ACC112 (cell line): ENCODE data around the gene CHMP1A.

Experiments used
- H2AFZ ChIP-seq: fragments of 200-600 bp; sonication (generic); one replicate; pipeline ENCODE4 v1.6.0; 2017; ENCODE audit warnings: antibody characterized with exemption, low read length; ENCODE audit not compliant: unreplicated experiment
- H3K27ac ChIP-seq: fragments of 200-600 bp; sonication (generic); 2 replicates; pipeline ENCODE4 v1.5.1; 2014; ENCODE audit warnings: low read depth, mild to moderate bottlenecking, antibody characterized with exemption, low read length, moderate library complexity
- H3K27me3 ChIP-seq: fragments of 200-600 bp; sonication (generic); 2 replicates; pipeline ENCODE4 v1.6.1; 2014; ENCODE audit warnings: mild to moderate bottlenecking, antibody characterized with exemption, low read length, moderate library complexity, mixed read lengths; ENCODE audit not compliant: insufficient read depth
- H3K36me3 ChIP-seq: fragments of 200-600 bp; sonication (generic); 2 replicates; pipeline ENCODE4 v1.6.1; 2016; ENCODE audit warnings: mild to moderate bottlenecking, antibody characterized with exemption, low read length, moderate library complexity, mixed read lengths; ENCODE audit not compliant: insufficient read depth
- H3K4me1 ChIP-seq: fragments of 200-600 bp; sonication (generic); one replicate; pipeline ENCODE4 v1.6.1; 2016; ENCODE audit warnings: low read length, mixed read lengths; ENCODE audit not compliant: insufficient read depth, unreplicated experiment, control insufficient read depth
- H3K4me3 ChIP-seq: fragments of 200-600 bp; sonication (generic); 2 replicates; pipeline ENCODE4 v1.5.1; 2014; ENCODE audit warnings: mild to moderate bottlenecking, low read depth, low read length
- H3K79me2 ChIP-seq: fragments of 200-600 bp; sonication (generic); one replicate; pipeline ENCODE4 v1.6.0; 2016; ENCODE audit warnings: low read length; ENCODE audit not compliant: control insufficient read depth, unreplicated experiment, insufficient read depth

Gene CHMP1A

DNA sequence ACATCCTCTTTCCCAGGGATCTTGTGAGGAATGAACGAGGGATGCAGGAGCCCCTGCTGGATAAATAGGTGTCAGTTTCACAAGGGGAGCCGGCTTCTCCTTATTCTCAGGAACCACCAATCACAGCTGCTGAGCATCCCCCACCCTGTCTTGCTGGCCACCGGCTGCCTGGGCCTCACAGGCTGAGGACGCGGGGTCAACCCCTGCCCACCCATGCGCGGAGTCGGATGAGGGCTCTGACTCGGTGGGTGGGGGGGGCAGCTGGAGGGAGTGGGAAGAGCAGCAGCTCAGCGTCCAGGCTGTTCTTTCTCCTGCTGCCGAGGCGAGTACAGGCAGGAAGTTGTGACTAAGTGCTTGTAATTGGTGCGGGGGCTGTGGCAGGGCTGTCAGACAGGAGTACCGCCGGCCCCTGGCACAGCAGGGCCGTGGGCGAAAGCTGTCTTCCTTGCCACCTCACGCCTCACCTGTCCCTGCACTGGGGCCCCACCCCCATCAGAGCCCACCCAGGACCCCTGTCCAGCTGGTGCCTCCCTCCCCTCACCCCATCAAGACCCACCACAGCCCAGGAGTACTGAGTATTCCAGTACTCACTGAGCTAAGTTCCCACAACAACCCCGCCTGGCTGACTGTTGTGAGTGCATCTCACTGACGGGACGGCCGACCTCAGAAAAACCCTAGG is 55.1 kb downstream of the CHMP1A start:
- H3K27ac ChIP-seq = peak overlapping the region; percentile 66

DNA sequence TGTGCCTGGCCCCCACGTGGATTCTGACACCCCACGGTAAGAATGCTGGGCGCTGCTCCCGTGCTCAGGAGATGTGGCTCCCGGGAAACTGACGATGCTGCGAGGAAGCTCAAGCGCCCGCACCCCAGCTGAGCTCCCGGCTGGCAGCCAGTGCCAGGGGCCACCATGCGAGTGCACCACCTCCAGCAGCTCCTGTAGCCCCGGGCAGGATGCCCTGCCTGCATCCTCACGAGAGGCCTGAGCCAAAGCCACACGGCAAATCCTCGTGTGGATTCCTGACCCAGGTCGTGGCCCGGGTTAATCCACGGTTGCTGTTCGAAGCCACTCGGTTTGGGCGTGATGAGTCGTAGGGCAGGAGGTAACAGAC is 55.6 kb downstream of the CHMP1A start:
- no peaks in the 10 kb centered on the region for H3K27me3 ChIP-seq
- H2AFZ ChIP-seq = peak overlapping the region; percentile 26
- H3K4me3 ChIP-seq = peak overlapping the region; percentile 16; the same call in 1 of the 2 replicates
- H3K36me3 ChIP-seq = no peaks in the 10 kb centered on the region
- no peaks in the 10 kb centered on the region for H3K79me2 ChIP-seq
- peak overlapping the region; percentile 66 for H3K27ac ChIP-seq
- peaks cover 16% of the 10 kb centered on the region for H3K4me1 ChIP-seq

More for the DNA sequence above, 55.1 kb downstream of the CHMP1A start:
- H3K4me1 ChIP-seq = peaks cover 16% of the 10 kb centered on the region
- peak overlapping the region; percentile 26 for H2AFZ ChIP-seq
- H3K79me2 ChIP-seq = no peaks in the 10 kb centered on the region
- H3K4me3 ChIP-seq = peak overlapping the region; percentile 26
- no peaks in the 10 kb centered on the region for H3K36me3 ChIP-seq
- H3K27me3 ChIP-seq = no peaks in the 10 kb centered on the region

- no peak overlapping the region for H3K27ac ChIP-seq
- no peaks in the 10 kb centered on the region for H3K27me3 ChIP-seq
- no peak overlapping the region for H3K4me3 ChIP-seq
- no peak overlapping the region for H2AFZ ChIP-seq
- peaks cover 16% of the 10 kb centered on the region for H3K4me1 ChIP-seq
- no peaks in the 10 kb centered on the region for H3K79me2 ChIP-seq
- peaks cover 2% of the 10 kb centered on the region; the same call in 1 of the 2 replicates for H3K36me3 ChIP-seq
Observed at GRCh38 chr16:89600956-89601355, 56.6 kb downstream of the CHMP1A start.

DNA sequence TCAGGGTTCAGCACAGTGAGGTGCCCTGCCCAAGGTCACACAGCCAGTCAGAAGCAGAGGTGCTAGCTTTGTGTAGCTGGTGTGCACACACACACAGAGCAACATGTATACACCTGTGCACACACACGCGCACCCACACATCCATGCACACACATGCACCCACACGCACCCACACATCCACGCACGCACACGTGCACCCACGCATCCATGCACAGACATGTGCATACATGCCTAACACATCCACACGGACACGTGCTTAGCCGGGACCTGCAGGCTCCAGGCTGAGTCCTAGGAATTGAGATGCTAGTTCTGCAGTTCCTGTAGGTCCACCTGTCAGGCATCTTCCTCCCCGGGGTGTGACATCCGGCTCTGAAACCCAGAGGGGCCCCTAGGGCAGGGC is 57.1 kb downstream of the CHMP1A start:
- H3K27ac ChIP-seq = no peak overlapping the region

DNA sequence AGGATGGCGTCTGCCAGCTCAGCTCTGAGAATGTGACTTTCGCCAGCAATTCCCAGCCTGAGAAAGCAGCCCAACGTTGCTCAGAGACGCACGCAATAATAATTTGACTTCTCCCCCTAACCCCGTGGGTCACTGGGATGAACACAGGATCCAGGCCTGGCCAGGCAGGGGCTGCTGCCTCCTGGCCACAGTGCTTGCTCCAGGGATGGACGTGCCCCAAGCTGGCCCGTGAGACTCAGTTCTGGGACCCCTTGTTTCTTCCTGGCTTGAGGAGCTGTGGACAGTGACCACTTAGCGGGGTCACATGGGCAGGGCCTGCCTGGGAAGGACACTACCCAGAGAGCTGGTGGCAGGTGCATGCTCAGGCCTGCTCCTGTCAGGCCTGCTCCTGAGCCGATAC is 57.6 kb downstream of the CHMP1A start:
- H3K27me3 ChIP-seq = no peaks in the 10 kb centered on the region
- H3K36me3 ChIP-seq = peaks cover 5% of the 10 kb centered on the region; the same call in 1 of the 2 replicates
- H3K4me3 ChIP-seq = no peak overlapping the region
- H3K27ac ChIP-seq = no peak overlapping the region
- H3K4me1 ChIP-seq = peaks cover 16% of the 10 kb centered on the region
- no peak overlapping the region for H2AFZ ChIP-seq
- no peaks in the 10 kb centered on the region for H3K79me2 ChIP-seq

More for the DNA sequence above, 57.1 kb downstream of the CHMP1A start:
- peaks cover 16% of the 10 kb centered on the region for H3K4me1 ChIP-seq
- no peaks in the 10 kb centered on the region for H3K27me3 ChIP-seq
- no peak overlapping the region for H2AFZ ChIP-seq
- no peak overlapping the region for H3K4me3 ChIP-seq
- H3K79me2 ChIP-seq = no peaks in the 10 kb centered on the region
- H3K36me3 ChIP-seq = peaks cover 5% of the 10 kb centered on the region; the same call in 1 of the 2 replicates

DNA sequence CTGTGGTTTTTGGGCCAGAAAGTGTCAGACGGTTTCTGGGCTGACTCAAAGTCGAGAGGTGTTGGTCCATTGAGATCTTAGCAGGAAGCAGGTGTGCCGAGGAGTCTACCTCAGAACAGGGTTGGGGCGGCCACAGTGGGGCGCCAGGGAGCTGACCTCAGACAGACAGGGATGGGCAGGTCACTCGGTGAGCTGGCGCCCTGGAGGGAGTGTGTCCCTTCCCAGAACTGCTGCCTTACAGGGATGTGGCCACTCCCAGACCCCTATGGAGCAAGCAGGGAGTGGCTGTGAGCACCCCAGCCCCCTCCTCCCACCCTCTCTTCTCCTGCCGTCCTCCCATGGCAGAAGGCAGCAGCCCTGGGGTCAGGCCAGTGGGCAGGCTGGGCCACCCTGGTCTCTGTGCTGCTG is 58.1 kb downstream of the CHMP1A start:
- Histone ChIP-seq H3K79me2 (no peaks in the 10 kb centered on the region), H3K27me3 (no peaks in the 10 kb centered on the region), H3K4me1 (peaks cover 16% of the 10 kb centered on the region), H3K27ac (no peak overlapping the region), H3K36me3 (peaks cover 5% of the 10 kb centered on the region; the same call in 1 of the 2 replicates), H3K4me3 (no peak overlapping the region), H2AFZ (no peak overlapping the region)

GRCh38 chr16:89598199-89598598 is 59.3 kb downstream of the CHMP1A start:
- H2AFZ ChIP-seq = no peak overlapping the region
- H3K27ac ChIP-seq = no peak overlapping the region
- peaks cover 16% of the 10 kb centered on the region for H3K4me1 ChIP-seq
- peaks cover 5% of the 10 kb centered on the region; the same call in 1 of the 2 replicates for H3K36me3 ChIP-seq
- H3K4me3 ChIP-seq = no peak overlapping the region
- no peaks in the 10 kb centered on the region for H3K27me3 ChIP-seq
- no peaks in the 10 kb centered on the region for H3K79me2 ChIP-seq

GRCh38 chr16:89596957-89597649 is 60.4 kb downstream of the CHMP1A start:
- no peak overlapping the region for H3K27ac ChIP-seq
- H3K27me3 ChIP-seq = no peaks in the 10 kb centered on the region

GRCh38 chr16:89596061-89596689 is 61.3 kb downstream of the CHMP1A start:
- H3K36me3 ChIP-seq = peaks cover 7% of the 10 kb centered on the region; the same call in 1 of the 2 replicates
- H2AFZ ChIP-seq = no peak overlapping the region
- H3K4me1 ChIP-seq = peaks cover 4% of the 10 kb centered on the region
- H3K4me3 ChIP-seq = no peak overlapping the region
- H3K27ac ChIP-seq = no peak overlapping the region
- H3K27me3 ChIP-seq = no peaks in the 10 kb centered on the region
- no peaks in the 10 kb centered on the region for H3K79me2 ChIP-seq

More at GRCh38 chr16:89596957-89597649, 60.4 kb downstream of the CHMP1A start:
- no peak overlapping the region for H2AFZ ChIP-seq
- H3K4me3 ChIP-seq = no peak overlapping the region
- no peaks in the 10 kb centered on the region for H3K79me2 ChIP-seq
- peaks cover 7% of the 10 kb centered on the region; the same call in 1 of the 2 replicates for H3K36me3 ChIP-seq
- H3K4me1 ChIP-seq = peaks cover 7% of the 10 kb centered on the region

GRCh38 chr16:89595330-89596060 is 62.0 kb downstream of the CHMP1A start:
- Histone ChIP-seq H3K27ac (no peak overlapping the region), H2AFZ (no peak overlapping the region), H3K36me3 (peaks cover 7% of the 10 kb centered on the region; the same call in 1 of the 2 replicates), H3K4me3 (no peak overlapping the region), H3K27me3 (no peaks in the 10 kb centered on the region), H3K79me2 (no peaks in the 10 kb centered on the region), H3K4me1 (no peaks in the 10 kb centered on the region)
